WTC11 (cell line): ENCODE data around the gene KBTBD12. TPM values are rescaled to one million over a fixed set of nuclear protein-coding genes. Genes with fewer than 3 reads are reported as not detected.

Experiments used
- ATAC-seq: fragments of 200-7000 bp; cut with Tn5 transposase; 2 replicates; pipeline ENCODE4 v1.10.0; 2021; ENCODE audit warnings: mild to moderate bottlenecking, moderate library complexity
- CTCF ChIA-PET: fragments of 300-600 bp; sonication (Branson Sonifier 250); formaldehyde crosslinking; loops from one replicate; lab custom pipeline; 2021; ENCODE audit warnings: antibody characterized with exemption; lab: Charles Lee
- POLR2A ChIA-PET: fragments of 350-600 bp; sonication (Branson Sonifier 250); formaldehyde crosslinking; loops from one replicate; lab custom pipeline; 2021; ENCODE audit warnings: antibody characterized with exemption; lab: Charles Lee
- DNase-seq: peaks from one replicate; pipeline ENCODE4 v3.0.0; 2021; ENCODE audit warnings: low spot score
- H3K27ac Mint-ChIP-seq: 2 replicates; pipeline ENCODE4 v1.8.0; 2021; ENCODE audit warnings: mixed read lengths
- H3K27me3 Mint-ChIP-seq: 2 replicates; pipeline ENCODE4 v1.8.0; 2021; ENCODE audit warnings: low read depth, mild to moderate bottlenecking, moderate library complexity, mixed read lengths
- H3K36me3 Mint-ChIP-seq: 2 replicates; pipeline ENCODE4 v1.8.0; 2021; ENCODE audit warnings: mixed read lengths
- H3K4me1 Mint-ChIP-seq: 2 replicates; pipeline ENCODE4 v1.8.0; 2022; ENCODE audit warnings: mixed read lengths
- H3K4me3 Mint-ChIP-seq: 2 replicates; pipeline ENCODE4 v1.8.0; 2021; ENCODE audit warnings: mild to moderate bottlenecking, moderate library complexity, mixed read lengths
- H3K9me3 Mint-ChIP-seq: 2 replicates; pipeline ENCODE4 v1.8.0; 2021; ENCODE audit warnings: mixed read lengths
- ATF1 ChIP-seq: sonication (generic); formaldehyde crosslinking; IDR thresholded peaks from 2 replicates; pipeline ENCODE4 v1.8.1; 2023; ENCODE audit warnings: mild to moderate bottlenecking, moderate library complexity, missing genetic modification reagents
- E2F1 ChIP-seq: sonication (generic); formaldehyde crosslinking; IDR thresholded peaks from 2 replicates; pipeline ENCODE4 v1.8.0; 2022; ENCODE audit warnings: mild to moderate bottlenecking, missing genetic modification reagents
- EMX1 ChIP-seq: fragments of 250-450 bp; sonication (Bioruptor Pico); IDR thresholded peaks from 2 replicates; pipeline ENCODE4 v1.8.0; 2021; ENCODE audit warnings: mild to moderate bottlenecking
- FOXP1 ChIP-seq: sonication (generic); formaldehyde crosslinking; IDR thresholded peaks from 2 replicates; pipeline ENCODE4 v1.8.0; 2022; ENCODE audit warnings: missing genetic modification reagents, mild to moderate bottlenecking, moderate library complexity, borderline replicate concordance
- GABPB1 ChIP-seq: sonication (generic); formaldehyde crosslinking; IDR thresholded peaks from 2 replicates; pipeline ENCODE4 v1.8.1; 2023; ENCODE audit warnings: mild to moderate bottlenecking, missing genetic modification reagents
- GRHL2 ChIP-seq: fragments of 250-450 bp; sonication (Bioruptor Pico); IDR thresholded peaks from 2 replicates; pipeline ENCODE4 v1.8.0; 2022; ENCODE audit warnings: mild to moderate bottlenecking, moderate library complexity; ENCODE audit not compliant: insufficient replicate concordance, severe bottlenecking
- HMGXB4 ChIP-seq: sonication (generic); formaldehyde crosslinking; IDR thresholded peaks from 2 replicates; pipeline ENCODE4 v1.8.1; 2023; ENCODE audit warnings: mild to moderate bottlenecking, moderate library complexity, missing genetic modification reagents
- MXD4 ChIP-seq: fragments of 250-450 bp; sonication (Bioruptor Pico); IDR thresholded peaks from 2 replicates; pipeline ENCODE4 v1.8.0; 2021; ENCODE audit warnings: mild to moderate bottlenecking, moderate library complexity, borderline replicate concordance
- MYBL2 ChIP-seq: sonication (generic); formaldehyde crosslinking; IDR thresholded peaks from 2 replicates; pipeline ENCODE4 v1.8.1; 2023; ENCODE audit warnings: mild to moderate bottlenecking, moderate library complexity, missing genetic modification reagents
- NFE2L1 ChIP-seq: sonication (generic); formaldehyde crosslinking; IDR thresholded peaks from 2 replicates; pipeline ENCODE4 v1.8.1; 2023; ENCODE audit warnings: missing genetic modification reagents
- NR1H2 ChIP-seq: sonication (generic); formaldehyde crosslinking; IDR thresholded peaks from 2 replicates; pipeline ENCODE4 v1.9.0; 2021; ENCODE audit warnings: mild to moderate bottlenecking, moderate library complexity, missing genetic modification reagents
- SMAD4 ChIP-seq: sonication (generic); formaldehyde crosslinking; IDR thresholded peaks from 2 replicates; pipeline ENCODE4 v1.8.0; 2022; ENCODE audit warnings: mild to moderate bottlenecking, missing genetic modification reagents
- SOX15 ChIP-seq: fragments of 250-450 bp; sonication (Bioruptor Pico); IDR thresholded peaks from 2 replicates; pipeline ENCODE4 v1.9.0; 2021; ENCODE audit warnings: mild to moderate bottlenecking
- ZMAT4 ChIP-seq: fragments of 250-450 bp; sonication (Bioruptor Pico); IDR thresholded peaks from 2 replicates; pipeline ENCODE4 v1.9.0; 2021; ENCODE audit warnings: mild to moderate bottlenecking
- ZNF121 ChIP-seq: sonication (generic); formaldehyde crosslinking; IDR thresholded peaks from 2 replicates; pipeline ENCODE4 v1.8.0; 2023; ENCODE audit warnings: missing genetic modification reagents
- ZNF138 ChIP-seq: sonication (generic); formaldehyde crosslinking; conservative IDR thresholded peaks from 2 replicates; pipeline ENCODE4 v1.8.1; 2022; ENCODE audit warnings: mild to moderate bottlenecking, moderate library complexity, missing genetic modification reagents
- ZNF219 ChIP-seq: sonication (generic); formaldehyde crosslinking; IDR thresholded peaks from 2 replicates; pipeline ENCODE4 v1.8.0; 2023; ENCODE audit warnings: missing genetic modification reagents, mild to moderate bottlenecking, borderline replicate concordance
- ZNF263 ChIP-seq: sonication (generic); formaldehyde crosslinking; IDR thresholded peaks from 2 replicates; pipeline ENCODE4 v1.8.1; 2022; ENCODE audit warnings: low read depth, mild to moderate bottlenecking, moderate library complexity, missing genetic modification reagents
- ZNF423 ChIP-seq: fragments of 250-450 bp; sonication (Bioruptor Pico); IDR thresholded peaks from 2 replicates; pipeline ENCODE4 v2.1.2; 2022; ENCODE audit warnings: mild to moderate bottlenecking, moderate library complexity
- ZNF532 ChIP-seq: fragments of 250-450 bp; sonication (Bioruptor Pico); IDR thresholded peaks from 2 replicates; pipeline ENCODE4 v1.9.0; 2021; ENCODE audit warnings: mild to moderate bottlenecking, borderline replicate concordance
- total RNA-seq: library from RNA; stranded (reverse); gene quantifications from 3 replicates; pipeline ENCODE4 v1.2.3, GENCODE V29; 2021
- TF ChIP-seq, protein P1 (sequence below): sonication (generic); formaldehyde crosslinking; IDR thresholded peaks from 2 replicates; pipeline ENCODE4 v1.8.0; 2022; ENCODE audit warnings: mild to moderate bottlenecking, missing genetic modification reagents
- TF ChIP-seq, protein P2 (sequence below): sonication (generic); formaldehyde crosslinking; IDR thresholded peaks from 2 replicates; pipeline ENCODE4 v1.8.1; 2022; ENCODE audit warnings: low read depth, missing genetic modification reagents, borderline replicate concordance
- TF ChIP-seq, protein P3 (sequence below): sonication (generic); formaldehyde crosslinking; conservative IDR thresholded peaks from 2 replicates; pipeline ENCODE4 v1.8.1; 2022; ENCODE audit warnings: mild to moderate bottlenecking, missing genetic modification reagents

KBTBD12 gene
- total RNA-seq, 1 experiment from 2014 or later, result 0.22 TPM

DNA sequence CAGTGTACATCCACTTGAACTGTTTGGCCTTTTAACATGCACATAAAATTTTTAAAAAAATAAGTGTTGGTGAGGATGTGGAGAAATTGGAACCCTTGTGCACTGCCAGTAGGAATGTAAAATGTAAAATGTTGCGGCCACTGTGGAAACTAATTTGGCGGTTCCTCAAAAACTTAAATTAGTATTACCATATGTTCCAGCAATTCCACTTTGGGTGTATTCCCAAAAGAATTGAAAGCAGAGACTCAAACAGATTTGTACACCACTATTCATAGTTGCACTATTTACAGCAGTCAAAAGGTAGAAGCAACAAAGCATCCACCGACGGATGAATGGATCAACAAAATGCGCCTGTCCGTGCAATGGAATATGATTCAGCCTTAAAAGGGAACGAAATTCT, 82.0 kb downstream of the KBTBD12 start:
- no peak for DNase-seq
- TF ChIP-seq NR1H2 (CRISPR knock-in tag) (no peak), GRHL2 (no peak), ZNF138 (no peak), SMAD4 (CRISPR knock-in tag) (no peak), NFE2L1 (CRISPR knock-in tag) (no peak), ATF1 (no peak), HMGXB4 (CRISPR knock-in tag) (no peak), FOXP1 (CRISPR knock-in tag) (no peak), ZNF219 (CRISPR knock-in tag) (no peak), ZMAT4 (CRISPR knock-in tag) (no peak)
- TF ChIP-seq, protein P1, sequence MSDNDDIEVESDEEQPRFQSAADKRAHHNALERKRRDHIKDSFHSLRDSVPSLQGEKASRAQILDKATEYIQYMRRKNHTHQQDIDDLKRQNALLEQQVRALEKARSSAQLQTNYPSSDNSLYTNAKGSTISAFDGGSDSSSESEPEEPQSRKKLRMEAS (CRISPR knock-in tag), result no peak
- TF ChIP-seq, protein P2, sequence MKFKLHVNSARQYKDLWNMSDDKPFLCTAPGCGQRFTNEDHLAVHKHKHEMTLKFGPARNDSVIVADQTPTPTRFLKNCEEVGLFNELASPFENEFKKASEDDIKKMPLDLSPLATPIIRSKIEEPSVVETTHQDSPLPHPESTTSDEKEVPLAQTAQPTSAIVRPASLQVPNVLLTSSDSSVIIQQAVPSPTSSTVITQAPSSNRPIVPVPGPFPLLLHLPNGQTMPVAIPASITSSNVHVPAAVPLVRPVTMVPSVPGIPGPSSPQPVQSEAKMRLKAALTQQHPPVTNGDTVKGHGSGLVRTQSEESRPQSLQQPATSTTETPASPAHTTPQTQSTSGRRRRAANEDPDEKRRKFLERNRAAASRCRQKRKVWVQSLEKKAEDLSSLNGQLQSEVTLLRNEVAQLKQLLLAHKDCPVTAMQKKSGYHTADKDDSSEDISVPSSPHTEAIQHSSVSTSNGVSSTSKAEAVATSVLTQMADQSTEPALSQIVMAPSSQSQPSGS, result no peak
- TF ChIP-seq, all 79 proteins: peak for 0
- H3K27ac Mint-ChIP-seq, result no peak overlapping the region
- no peak for ATAC-seq
- 0 out of 2 replicates have a peak, but pooled peaks cover 3% of the 10 kb centered on the region for H3K9me3 Mint-ChIP-seq
- H3K4me1 Mint-ChIP-seq, result peaks cover 8% of the 10 kb centered on the region
- POLR2A ChIA-PET, result no interaction called here
- peaks cover 25% of the 10 kb centered on the region for H3K27me3 Mint-ChIP-seq
- CTCF ChIA-PET, result interaction anchor here (1.2 kb wide), 1 partner anchor 422 kb away, joined by 3 read pairs; no protein-coding TSS in a partner anchor
- no peaks in the 10 kb centered on the region for H3K36me3 Mint-ChIP-seq
- H3K4me3 Mint-ChIP-seq, result no peak overlapping the region

DNA sequence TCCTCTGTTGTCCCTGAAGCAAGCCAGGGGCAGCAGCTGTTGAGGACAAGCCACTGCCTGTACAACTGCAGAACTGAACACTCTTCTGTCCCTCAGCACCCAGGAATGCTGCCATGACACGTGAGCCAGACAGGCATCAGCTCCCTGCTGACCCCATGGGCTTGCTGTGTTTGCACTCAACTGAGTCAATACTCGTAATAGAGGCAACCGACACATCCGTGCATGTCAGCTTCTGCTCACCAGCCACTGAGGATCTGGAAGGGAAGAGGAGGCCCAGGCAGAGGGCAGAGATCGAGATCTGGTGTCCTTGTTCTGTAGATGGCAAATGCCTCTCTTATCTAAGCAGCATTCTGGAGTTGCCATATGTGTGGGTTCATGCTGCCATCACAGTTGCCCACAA, 82.9 kb downstream of the KBTBD12 start:
- ChIA-PET POLR2A (no interaction called here), CTCF (interaction anchor here (1.2 kb wide), 1 partner anchor 423 kb away, joined by 3 read pairs; no protein-coding TSS in a partner anchor)
- TF ChIP-seq GABPB1 (CRISPR knock-in tag) (peak; percentile 54; the same call in 1 of the 2 replicates), MXD4 (no peak)
- ATAC-seq (no peak), DNase-seq (no peak)
- H3K4me3 Mint-ChIP-seq, result no peak overlapping the region
- no peak overlapping the region for H3K27ac Mint-ChIP-seq
- 0 out of 2 replicates have a peak, but pooled peaks cover 3% of the 10 kb centered on the region for H3K9me3 Mint-ChIP-seq
- peaks cover 17% of the 10 kb centered on the region for H3K27me3 Mint-ChIP-seq
- H3K4me1 Mint-ChIP-seq, result peaks cover 9% of the 10 kb centered on the region
- H3K36me3 Mint-ChIP-seq, result no peaks in the 10 kb centered on the region

DNA sequence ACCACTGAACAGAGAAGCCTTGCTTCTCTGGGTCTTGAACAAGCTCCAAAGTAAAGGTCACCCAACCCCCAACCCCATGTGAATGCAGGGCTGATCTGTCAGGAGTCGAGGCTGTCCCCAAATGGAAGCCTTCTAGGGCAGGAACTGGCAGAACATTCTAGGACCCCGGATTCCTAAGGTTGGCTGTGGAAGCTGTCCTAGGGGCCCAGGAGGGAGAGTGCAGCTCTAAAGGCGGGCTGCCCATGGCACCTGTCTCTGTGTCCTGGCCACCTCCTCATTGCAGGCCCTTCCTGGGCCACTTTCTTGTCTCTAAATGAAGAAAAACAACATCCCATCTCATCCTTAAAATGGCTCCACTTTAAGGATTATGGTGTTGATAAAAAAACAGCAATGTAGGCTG, 83.6 kb downstream of the KBTBD12 start:
- Mint-ChIP-seq H3K4me3 (no peak overlapping the region), H3K36me3 (no peaks in the 10 kb centered on the region), H3K27ac (no peak overlapping the region), H3K27me3 (peaks cover 16% of the 10 kb centered on the region), H3K9me3 (0 out of 2 replicates have a peak, but pooled peaks cover 3% of the 10 kb centered on the region), H3K4me1 (peaks cover 9% of the 10 kb centered on the region)
- ATAC-seq, result no peak
- TF ChIP-seq ZNF532, result no peak
- TF ChIP-seq, protein P3, sequence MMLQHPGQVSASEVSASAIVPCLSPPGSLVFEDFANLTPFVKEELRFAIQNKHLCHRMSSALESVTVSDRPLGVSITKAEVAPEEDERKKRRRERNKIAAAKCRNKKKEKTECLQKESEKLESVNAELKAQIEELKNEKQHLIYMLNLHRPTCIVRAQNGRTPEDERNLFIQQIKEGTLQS (CRISPR knock-in tag), result no peak
- TF ChIP-seq E2F1 (CRISPR knock-in tag), result no peak
- TF ChIP-seq SOX15 (CRISPR knock-in tag), result no peak
- TF ChIP-seq ZNF423 (CRISPR knock-in tag), result no peak
- TF ChIP-seq MYBL2 (CRISPR knock-in tag), result no peak
- TF ChIP-seq EMX1 (CRISPR knock-in tag), result no peak
- TF ChIP-seq ZNF121 (CRISPR knock-in tag), result no peak
- TF ChIP-seq ZNF263 (CRISPR knock-in tag), result no peak
- DNase-seq, result no peak
- ChIA-PET POLR2A (no interaction called here), CTCF (no interaction called here)
